GM12872 (cell line): Measurements from ENCODE around the gene SCRN3.

Source experiments
- TF ChIP-seq, protein P1 (sequence below): IDR thresholded peaks from 3 replicates; pipeline ENCODE4 v1.5.1; 2011; ENCODE audit warnings: low read depth, mild to moderate bottlenecking, low read length, moderate library complexity; ENCODE audit not compliant: insufficient read depth

Gene SCRN3

DNA sequence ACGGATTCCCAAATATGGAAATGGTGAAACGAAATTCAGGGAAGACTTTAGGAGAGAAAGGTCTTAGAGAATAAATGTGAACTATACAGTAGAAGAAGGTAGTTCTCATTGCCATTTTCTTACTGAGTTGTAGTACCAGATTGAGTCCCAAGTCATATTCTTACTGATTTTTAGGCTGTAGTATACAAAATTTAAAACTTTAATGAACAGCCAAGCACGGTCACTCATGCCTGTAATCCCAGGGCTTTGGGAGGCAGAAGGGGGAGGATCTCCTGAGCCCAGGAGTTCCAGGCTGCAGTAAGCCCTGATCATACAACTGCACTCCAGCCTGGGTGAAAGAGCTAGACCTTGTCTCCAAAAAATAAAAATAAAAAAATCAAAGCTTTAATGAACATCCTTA lies 2.2 kb downstream of the SCRN3 start:
- TF ChIP-seq, protein P1, sequence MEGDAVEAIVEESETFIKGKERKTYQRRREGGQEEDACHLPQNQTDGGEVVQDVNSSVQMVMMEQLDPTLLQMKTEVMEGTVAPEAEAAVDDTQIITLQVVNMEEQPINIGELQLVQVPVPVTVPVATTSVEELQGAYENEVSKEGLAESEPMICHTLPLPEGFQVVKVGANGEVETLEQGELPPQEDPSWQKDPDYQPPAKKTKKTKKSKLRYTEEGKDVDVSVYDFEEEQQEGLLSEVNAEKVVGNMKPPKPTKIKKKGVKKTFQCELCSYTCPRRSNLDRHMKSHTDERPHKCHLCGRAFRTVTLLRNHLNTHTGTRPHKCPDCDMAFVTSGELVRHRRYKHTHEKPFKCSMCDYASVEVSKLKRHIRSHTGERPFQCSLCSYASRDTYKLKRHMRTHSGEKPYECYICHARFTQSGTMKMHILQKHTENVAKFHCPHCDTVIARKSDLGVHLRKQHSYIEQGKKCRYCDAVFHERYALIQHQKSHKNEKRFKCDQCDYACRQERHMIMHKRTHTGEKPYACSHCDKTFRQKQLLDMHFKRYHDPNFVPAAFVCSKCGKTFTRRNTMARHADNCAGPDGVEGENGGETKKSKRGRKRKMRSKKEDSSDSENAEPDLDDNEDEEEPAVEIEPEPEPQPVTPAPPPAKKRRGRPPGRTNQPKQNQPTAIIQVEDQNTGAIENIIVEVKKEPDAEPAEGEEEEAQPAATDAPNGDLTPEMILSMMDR, result no peak

GRCh38 chr2:174399171-174399570 lies 3.6 kb downstream of the SCRN3 start:
- TF ChIP-seq, protein P1, result no peak

GRCh38 chr2:174400853-174401252 lies 5.3 kb downstream of the SCRN3 start:
- TF ChIP-seq, protein P1, result no peak

DNA sequence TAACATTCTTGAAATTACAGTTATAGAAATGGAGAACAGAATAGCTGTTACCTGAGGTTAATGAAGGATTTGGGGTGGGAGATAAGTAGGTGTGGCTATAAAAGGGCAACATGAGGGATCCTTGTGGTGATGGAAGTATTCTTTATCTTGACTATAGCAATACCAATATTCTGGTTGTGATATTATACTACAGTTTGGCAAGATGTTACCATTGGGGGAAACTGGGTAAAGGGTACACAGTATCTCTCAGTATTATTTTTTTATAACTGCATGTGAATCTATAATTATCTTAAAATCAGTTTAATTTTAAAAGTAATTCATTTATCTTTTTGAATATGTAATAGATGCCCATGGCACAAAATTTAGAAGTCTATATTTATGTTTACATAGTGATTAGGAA lies 8.1 kb downstream of the SCRN3 start:
- TF ChIP-seq, protein P1, result no peak

DNA sequence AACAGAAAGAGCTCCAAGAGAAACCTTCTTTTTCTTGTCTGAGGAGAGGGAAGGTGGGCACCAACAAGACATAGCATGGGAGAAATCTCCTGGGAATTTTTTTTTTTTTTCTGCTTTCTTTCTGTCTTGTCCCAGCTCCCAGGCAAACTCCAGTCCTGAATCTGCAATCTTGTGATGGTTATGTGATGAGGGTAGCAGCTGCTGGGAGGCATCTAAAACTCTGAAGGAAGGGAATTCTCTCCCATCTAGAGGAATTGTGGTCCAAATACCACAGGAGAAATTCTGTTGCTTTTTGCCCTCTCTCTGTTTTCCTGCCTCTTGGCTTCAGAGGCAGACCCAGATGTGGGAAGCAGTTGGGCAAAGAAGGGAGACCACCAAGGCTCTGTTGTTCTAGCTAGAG lies 16.7 kb downstream of the SCRN3 start:
- TF ChIP-seq, protein P1, result no peak

- TF ChIP-seq, protein P1, result no peak
Observed at GRCh38 chr2:174428214-174428613, 32.7 kb downstream of the SCRN3 start.

DNA sequence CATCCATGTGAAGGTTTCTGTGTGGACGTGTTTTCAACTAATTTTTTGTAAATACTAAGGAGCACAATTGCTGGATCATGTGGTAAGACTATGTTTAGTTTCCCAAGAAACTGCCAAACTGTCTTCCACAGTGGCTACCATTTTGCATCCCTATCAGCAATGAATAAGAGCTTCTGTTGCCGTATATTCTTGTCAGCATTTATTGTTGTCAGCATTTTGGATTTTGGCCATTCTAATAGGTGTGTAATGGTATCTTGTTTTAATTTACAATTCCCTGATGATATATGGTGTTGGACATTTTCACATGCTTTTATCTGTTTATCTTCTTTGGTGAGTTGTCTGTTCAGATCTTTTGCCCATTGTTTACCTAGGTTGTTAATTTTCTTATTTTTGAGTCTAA lies 34.5 kb downstream of the SCRN3 start:
- TF ChIP-seq, protein P1, result no peak

GRCh38 chr2:174431902-174432301 lies 36.4 kb downstream of the SCRN3 start:
- TF ChIP-seq, protein P1, result no peak
